Tibial nerve (tissue), 4 donors: ENCODE results near the gene RAX2. TPM values are rescaled to one million over a fixed set of nuclear protein-coding genes. Genes with fewer than 3 reads are reported as not detected.
"Not testable (repeated sequence)": the region's sequence is repeated elsewhere in the genome, so short reads cannot be mapped to it uniquely, and the experiment has no call there.

Experiments
- DNase-seq, 2 donors: peaks; one replicate each; pipeline ENCODE4 v3.0.0-alpha.2; 2019; ENCODE audit warnings: low spot score in 2 of 2
- H3K27ac ChIP-seq, 4 donors: fragments of 200-600 bp; sonication (generic) in 3 of 4; one replicate each; pipeline ENCODE4 v1.5.1; 2017 to 2019; ENCODE audit warnings: mild to moderate bottlenecking in 1 of 4
- H3K27me3 ChIP-seq, 2 donors: fragments of 200-600 bp; sonication (generic) in 1 of 2; one replicate each; pipeline versions ENCODE4 v1.5.1 to v1.6.0; 2017 to 2019
- H3K36me3 ChIP-seq, 3 donors: fragments of 200-600 bp; sonication (generic); one replicate each; pipeline ENCODE4 v1.5.1; 2018 to 2019
- H3K4me1 ChIP-seq, 4 donors: fragments of 200-600 bp; sonication (generic) in 3 of 4; one replicate each; pipeline ENCODE4 v1.5.1; 2017 to 2019
- H3K4me3 ChIP-seq, 4 donors: fragments of 200-600 bp; sonication (generic) in 3 of 4; one replicate each; pipeline ENCODE4 v1.5.1; 2017 to 2019; ENCODE audit warnings: mild to moderate bottlenecking in 1 of 4, moderate library complexity in 1 of 4
- H3K9me3 ChIP-seq, 4 donors: fragments of 200-600 bp; sonication (generic) in 3 of 4; one replicate each; pipeline ENCODE4 v1.5.1; 2017 to 2019
- EP300 ChIP-seq, 2 donors: sonication (generic); formaldehyde crosslinking; IDR thresholded peaks; one replicate each; pipeline ENCODE4 v1.6.1; 2017; ENCODE audit warnings: antibody characterized with exemption in 2 of 2, mild to moderate bottlenecking in 1 of 2
- POLR2A ChIP-seq, 2 donors: fragments of 450-650 bp; IDR thresholded peaks; one replicate each; pipeline ENCODE4 v1.6.1; 2017; ENCODE audit warnings: antibody characterized with exemption in 2 of 2, mild to moderate bottlenecking in 2 of 2, moderate library complexity in 2 of 2
- WGBS, 2 donors: methylation state at CpG; one replicate each; pipeline ENCODE4 v1.1.5; 2018; 5-methylcytosine and 5-hydroxymethylcytosine counted together
- total RNA-seq, 4 donors: library from RNA; depleted of rRNA; stranded (reverse); fragments of >200 nt; gene quantifications; one replicate each; pipeline ENCODE4 v1.1.0, GENCODE V29; 2016
- TF ChIP-seq, protein P1 (sequence below), 5 experiments: fragments of 200-600 bp in 3 of 5; fragments of 450-650 bp in 2 of 5; sonication (generic) in 3 of 5; IDR thresholded peaks; one replicate each; pipeline ENCODE4 v1.5.1; 2016 to 2019; ENCODE audit warnings: antibody characterized with exemption in 5 of 5, mild to moderate bottlenecking in 3 of 5, moderate library complexity in 2 of 5

The RAX2 gene
- total RNA-seq, 4 donors from 2014 or later: not detected

DNA sequence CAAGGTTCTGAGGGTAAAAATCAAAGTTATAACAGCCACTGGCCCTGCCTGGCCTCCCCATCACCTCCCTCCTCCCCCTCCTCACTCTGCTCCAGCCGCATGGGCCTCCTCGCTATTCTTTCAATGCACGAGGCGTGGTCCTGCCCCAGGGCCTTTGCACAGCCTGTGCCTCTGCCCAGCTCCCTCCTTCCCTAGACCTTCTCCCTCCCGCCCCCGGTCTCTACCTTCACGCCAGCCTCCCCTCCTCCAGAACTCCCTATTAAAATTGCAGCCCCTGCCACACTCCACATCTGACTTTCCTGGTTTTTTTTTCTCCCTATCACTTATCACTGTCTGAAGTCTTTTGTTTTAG lies 3.3 kb downstream of the RAX2 start:
- TF ChIP-seq POLR2A (IDR thresholded peaks at IDR 0.05): no peak
- no peak for TF ChIP-seq EP300 (IDR thresholded peaks at IDR 0.05)
- 83 to 89% methylated on average over 7 of the region's 7 CpGs for WGBS, 2 donors
- H3K36me3 ChIP-seq: peaks cover 0 to 56% (median 14%) of the 10 kb centered on the region in 3 donors
- H3K4me1 ChIP-seq: no peaks in the 10 kb centered on the region
- H3K9me3 ChIP-seq: no peaks in the 10 kb centered on the region
- H3K27ac ChIP-seq: no peak overlapping the region
- H3K4me3 ChIP-seq: no peak overlapping the region
- DNase-seq: no peak
- H3K27me3 ChIP-seq: no peaks in the 10 kb centered on the region

DNA sequence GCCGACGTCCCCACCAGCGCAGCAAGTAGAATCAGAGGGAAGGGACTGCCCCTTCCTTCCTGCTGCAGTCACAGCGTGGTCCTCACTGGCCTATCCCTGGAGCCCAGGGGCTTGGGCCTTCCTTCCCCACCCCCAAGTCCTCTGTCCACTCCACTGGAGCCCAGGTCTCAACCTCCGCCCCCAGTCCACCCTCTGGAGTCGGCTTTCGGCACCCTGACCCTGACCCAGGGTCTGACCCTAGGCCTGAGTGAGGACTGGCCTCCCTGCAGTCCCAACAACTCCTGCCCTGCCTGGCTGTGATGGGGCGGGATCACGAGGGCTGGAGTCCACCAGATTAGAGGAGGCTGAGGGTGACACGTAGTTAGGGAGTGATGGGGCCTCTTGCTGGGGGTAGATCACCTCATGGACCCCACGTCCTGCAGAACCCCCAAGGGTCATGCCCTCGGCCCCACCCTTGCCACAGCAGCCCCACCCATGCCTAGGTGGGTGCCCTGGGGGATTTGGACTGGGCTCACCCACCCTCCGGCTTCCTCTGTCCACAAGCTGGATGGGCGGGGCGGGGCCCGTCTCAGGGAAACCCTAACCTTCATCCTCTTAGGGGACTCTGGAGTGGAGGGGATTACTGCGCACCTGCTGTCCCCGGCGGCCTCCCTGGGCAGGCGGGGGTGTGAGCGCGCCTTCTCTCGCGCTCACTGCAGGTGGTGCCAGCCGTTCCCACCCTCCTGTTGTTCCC lies 3.8 kb downstream of the RAX2 start:
- Histone ChIP-seq H3K27ac (no peak overlapping the region), H3K4me1 (peaks cover 0 to 4% (median 0%) of the 10 kb centered on the region in 4 donors), H3K27me3 (no peaks in the 10 kb centered on the region), H3K4me3 (no peak overlapping the region), H3K9me3 (no peaks in the 10 kb centered on the region), H3K36me3 (peaks cover 0 to 56% (median 14%) of the 10 kb centered on the region in 3 donors)
- WGBS, 2 donors: 82 to 89% methylated on average over 21 to 22 of the region's 25 CpGs
- DNase-seq: no peak
- TF ChIP-seq, protein P1, sequence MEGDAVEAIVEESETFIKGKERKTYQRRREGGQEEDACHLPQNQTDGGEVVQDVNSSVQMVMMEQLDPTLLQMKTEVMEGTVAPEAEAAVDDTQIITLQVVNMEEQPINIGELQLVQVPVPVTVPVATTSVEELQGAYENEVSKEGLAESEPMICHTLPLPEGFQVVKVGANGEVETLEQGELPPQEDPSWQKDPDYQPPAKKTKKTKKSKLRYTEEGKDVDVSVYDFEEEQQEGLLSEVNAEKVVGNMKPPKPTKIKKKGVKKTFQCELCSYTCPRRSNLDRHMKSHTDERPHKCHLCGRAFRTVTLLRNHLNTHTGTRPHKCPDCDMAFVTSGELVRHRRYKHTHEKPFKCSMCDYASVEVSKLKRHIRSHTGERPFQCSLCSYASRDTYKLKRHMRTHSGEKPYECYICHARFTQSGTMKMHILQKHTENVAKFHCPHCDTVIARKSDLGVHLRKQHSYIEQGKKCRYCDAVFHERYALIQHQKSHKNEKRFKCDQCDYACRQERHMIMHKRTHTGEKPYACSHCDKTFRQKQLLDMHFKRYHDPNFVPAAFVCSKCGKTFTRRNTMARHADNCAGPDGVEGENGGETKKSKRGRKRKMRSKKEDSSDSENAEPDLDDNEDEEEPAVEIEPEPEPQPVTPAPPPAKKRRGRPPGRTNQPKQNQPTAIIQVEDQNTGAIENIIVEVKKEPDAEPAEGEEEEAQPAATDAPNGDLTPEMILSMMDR (IDR thresholded peaks at IDR 0.05): no peak
- TF ChIP-seq EP300 (IDR thresholded peaks at IDR 0.05) (no peak), POLR2A (IDR thresholded peaks at IDR 0.05) (no peak)

DNA sequence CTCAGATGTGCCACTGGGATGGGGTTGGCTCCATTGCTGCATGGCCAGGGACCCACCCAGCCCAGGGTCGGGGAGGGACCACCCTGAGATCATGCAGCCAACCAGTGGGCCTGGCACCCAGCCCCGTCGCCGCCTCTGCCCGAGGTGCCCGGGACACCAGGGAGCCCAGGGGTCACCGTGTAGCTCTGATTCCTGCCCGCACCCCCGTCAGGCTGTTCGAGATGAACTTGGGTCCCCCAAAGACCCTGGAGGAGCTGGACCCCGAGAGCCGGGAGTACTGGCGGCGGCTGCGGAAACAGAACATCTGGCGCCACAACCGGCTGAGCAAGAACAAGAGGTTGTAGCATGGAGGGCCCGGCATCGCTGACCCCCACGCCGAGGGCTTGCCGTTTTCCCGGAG lies 5.0 kb downstream of the RAX2 start:
- no peaks in the 10 kb centered on the region for H3K27me3 ChIP-seq
- WGBS, 2 donors: 80 to 90% methylated on average over 1 to 23 of the region's 23 CpGs
- no peak overlapping the region for H3K27ac ChIP-seq
- no peak overlapping the region for H3K4me3 ChIP-seq
- H3K9me3 ChIP-seq: no peaks in the 10 kb centered on the region
- peaks cover 0 to 10% (median under 1%) of the 10 kb centered on the region in 4 donors for H3K4me1 ChIP-seq
- no peak for DNase-seq
- TF ChIP-seq, protein P1 (IDR thresholded peaks at IDR 0.05): no peak
- TF ChIP-seq POLR2A (IDR thresholded peaks at IDR 0.05) (no peak), EP300 (IDR thresholded peaks at IDR 0.05) (no peak)
- H3K36me3 ChIP-seq: peaks cover 0 to 56% (median 14%) of the 10 kb centered on the region in 3 donors

DNA sequence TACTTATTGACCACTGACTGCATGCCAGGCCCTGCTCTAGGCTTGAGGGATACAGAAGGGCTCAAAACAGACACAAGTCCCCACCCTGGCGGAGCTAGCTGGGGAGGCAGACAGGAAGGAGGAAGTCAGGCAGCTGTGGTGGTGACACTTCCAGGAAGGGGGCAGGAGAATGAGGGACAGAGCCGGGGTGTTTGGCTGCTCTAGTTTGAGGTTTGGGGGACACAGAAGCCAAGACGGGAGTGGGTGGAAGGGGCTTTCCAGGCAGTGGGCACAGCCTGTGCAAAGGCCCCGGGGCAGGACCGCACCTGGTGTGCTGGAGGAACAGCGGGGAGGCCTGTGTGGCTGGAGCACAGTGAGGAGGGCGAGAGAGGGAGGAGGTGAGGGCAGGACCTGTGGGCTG lies 5.5 kb downstream of the RAX2 start:
- Histone ChIP-seq H3K9me3 (no peaks in the 10 kb centered on the region), H3K4me3 (no peak overlapping the region), H3K27ac (no peak overlapping the region), H3K27me3 (no peaks in the 10 kb centered on the region), H3K36me3 (peaks cover 0 to 56% (median 14%) of the 10 kb centered on the region in 3 donors), H3K4me1 (peaks cover 0 to 16% (median 3%) of the 10 kb centered on the region in 4 donors)
- 93 to 95% methylated on average over 7 of the region's 7 CpGs for WGBS, 2 donors
- no peak for DNase-seq
- TF ChIP-seq, protein P1 (IDR thresholded peaks at IDR 0.05): no peak
- TF ChIP-seq EP300 (IDR thresholded peaks at IDR 0.05) (no peak), POLR2A (IDR thresholded peaks at IDR 0.05) (no peak)

DNA sequence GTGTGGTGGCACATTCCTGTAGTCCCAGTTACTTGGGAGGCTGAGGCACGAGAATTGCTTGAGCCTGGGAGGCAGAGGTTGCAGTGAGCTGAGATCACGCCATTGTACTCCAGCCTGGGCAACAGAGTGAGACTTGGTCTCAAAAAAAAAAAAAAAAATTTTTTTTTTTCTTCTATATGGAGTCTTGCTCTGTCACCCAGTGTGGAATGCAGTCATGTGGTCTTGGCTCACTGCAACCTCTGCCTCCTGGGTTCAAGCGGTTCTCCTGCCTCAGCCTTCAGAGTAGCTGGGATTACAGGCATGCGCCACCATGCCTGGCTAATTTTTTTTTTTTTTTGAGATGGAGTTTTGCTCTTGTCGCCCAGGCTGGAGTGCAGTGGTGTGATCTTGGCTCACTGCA lies 6.3 kb downstream of the RAX2 start:
- not testable (repeated sequence) for DNase-seq, H3K27ac ChIP-seq, H3K9me3 ChIP-seq, H3K4me3 ChIP-seq, H3K27me3 ChIP-seq
- H3K36me3 ChIP-seq: peaks cover 0 to 56% (median 14%) of the 10 kb centered on the region in 3 donors
- H3K4me1 ChIP-seq: peaks cover 0 to 21% (median 4%) of the 10 kb centered on the region in 4 donors
- 83% methylated on average over 5 of the region's 5 CpGs for WGBS, 2 donors

DNA sequence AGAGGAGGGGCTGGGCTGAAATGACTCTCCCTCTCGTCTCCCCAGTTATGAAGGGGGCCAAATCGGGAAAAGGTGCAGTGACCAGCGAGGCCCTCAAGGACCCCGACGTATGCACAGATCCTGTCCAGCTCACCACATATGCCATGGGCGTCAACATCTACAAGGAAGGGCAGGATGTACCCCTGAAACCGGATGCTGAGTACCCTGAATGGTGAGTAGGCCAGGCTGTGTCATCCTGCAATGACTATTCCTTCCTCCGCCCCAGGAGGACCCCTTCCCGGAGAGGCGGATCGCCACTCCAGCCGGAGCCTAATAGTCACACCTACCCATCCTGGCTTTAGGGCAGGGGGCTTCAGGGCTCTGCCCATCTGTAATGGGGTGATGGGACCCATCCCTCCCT lies 6.9 kb downstream of the RAX2 start:
- Histone ChIP-seq H3K27me3 (no peaks in the 10 kb centered on the region), H3K36me3 (peaks cover 0 to 53% (median 14%) of the 10 kb centered on the region in 3 donors), H3K4me3 (no peak overlapping the region), H3K4me1 (peaks cover 0 to 27% (median 7%) of the 10 kb centered on the region in 4 donors), H3K9me3 (no peaks in the 10 kb centered on the region), H3K27ac (no peak overlapping the region)
- TF ChIP-seq, protein P1 (IDR thresholded peaks at IDR 0.05): no peak
- TF ChIP-seq POLR2A (IDR thresholded peaks at IDR 0.05): no peak
- no peak for TF ChIP-seq EP300 (IDR thresholded peaks at IDR 0.05)
- WGBS, 2 donors: 85 to 86% methylated on average over 12 of the region's 12 CpGs
- no peak for DNase-seq
